ENCODE results near the gene HNRNPK. TPM values are rescaled to one million over a fixed set of nuclear protein-coding genes. Genes with fewer than 3 reads are reported as not detected.

Gene HNRNPK
- total and polyA plus RNA-seq, 8 donors = 90.1 to 245 (median 208) TPM

- FAIRE-seq = no peak
- peak in 3 of 6 donors; percentile 22 to 36 (median 27) for DNase-seq
- ATAC-seq = peak; percentile 58 to 84 (median 80)
Measured at GRCh38 chr9:83986765-83987401, 6.9 kb upstream of the HNRNPK start.

GRCh38 chr9:83986195-83986594, 6.2 kb upstream of the HNRNPK start:
- no peaks in the 10 kb centered on the region for H3K27me3 ChIP-seq
- no peak overlapping the region for H3K4me3 ChIP-seq
- no peaks in the 10 kb centered on the region for H3K36me3 ChIP-seq
- WGBS, 2 donors = 77 to 87% methylated on average over 3 of the region's 3 CpGs
- H3K9me3 ChIP-seq = no peaks in the 10 kb centered on the region
- H3K27ac ChIP-seq = peak overlapping the region in 1 of 4 donors; percentile 28
- TF ChIP-seq CTCF (IDR thresholded peaks at IDR 0.05) = no peak
- intact Hi-C loops (cut with DNase I) = no loop called here
- peaks cover 12 to 15% (median 13%) of the 10 kb centered on the region in 3 donors for H3K4me1 ChIP-seq
- no peak for DNase-seq
- FAIRE-seq = no peak
- ATAC-seq = no peak

More at GRCh38 chr9:83986765-83987401, 6.9 kb upstream of the HNRNPK start:
- intact Hi-C loops (cut with DNase I) = no loop called here
- H3K36me3 ChIP-seq = no peaks in the 10 kb centered on the region
- H3K4me1 ChIP-seq = peaks cover 13 to 18% (median 13%) of the 10 kb centered on the region in 3 donors
- no peaks in the 10 kb centered on the region for H3K9me3 ChIP-seq
- H3K27ac ChIP-seq = peak overlapping the region in 2 of 4 donors; percentile 28 to 57
- H3K4me3 ChIP-seq = no peak overlapping the region
- no peak for TF ChIP-seq CTCF (IDR thresholded peaks at IDR 0.05)
- H3K27me3 ChIP-seq = no peaks in the 10 kb centered on the region
- WGBS, 2 donors = 40 to 44% methylated on average over 11 of the region's 11 CpGs

GRCh38 chr9:83981126-83981871, 1.3 kb upstream of the HNRNPK start:
- peak in 4 of 6 donors; percentile 35 to 63 (median 48) for DNase-seq
- no peak for FAIRE-seq
- Histone ChIP-seq H3K36me3 (peaks cover 0 to 11% (median 3%) of the 10 kb centered on the region in 3 donors), H3K4me3 (peak overlapping the region; percentile 85 to 94 (median 90)), H3K27me3 (no peaks in the 10 kb centered on the region), H3K9me3 (no peaks in the 10 kb centered on the region), H3K4me1 (peaks cover 5 to 21% (median 18%) of the 10 kb centered on the region in 3 donors), H3K27ac (peak overlapping the region; percentile 94 to 99 (median 97))
- 1% methylated on average over 29 of the region's 29 CpGs for WGBS, 2 donors
- no peak for TF ChIP-seq CTCF (IDR thresholded peaks at IDR 0.05)
- intact Hi-C loops (cut with DNase I) = no loop called here
- ATAC-seq = peak; percentile 11 to 41 (median 26)

- no peak for TF ChIP-seq CTCF (IDR thresholded peaks at IDR 0.05)
- H3K4me1 ChIP-seq = peaks cover 3 to 21% (median 18%) of the 10 kb centered on the region in 3 donors
- no peak for FAIRE-seq
- DNase-seq = peak; percentile 99 to 100 (median 99)
- WGBS, 2 donors = 0 to 1% methylated on average over 69 of the region's 69 CpGs
- peak within 1 kb of the TSS; percentile 85 to 94 (median 90) for H3K4me3 ChIP-seq
- H3K9me3 ChIP-seq = no peaks in the 10 kb centered on the region
- H3K36me3 ChIP-seq = peaks cover 0 to 18% (median 10%) of the 10 kb centered on the region in 3 donors
- no peaks in the 10 kb centered on the region for H3K27me3 ChIP-seq
- H3K27ac ChIP-seq = peak within 1 kb of the TSS; percentile 94 to 99 (median 97)
- intact Hi-C loops (cut with DNase I) = no loop called here
- peak; percentile 87 to 92 (median 89) for ATAC-seq
Measured at GRCh38 chr9:83980395-83981125, 545 bp upstream of the HNRNPK start, which contains the start of gene RMI1. TSS of gene RMI1 (plus strand) at chr9:83980805. CDS start at chr9:84000987, 20,182 bp downstream.

Data from pancreas (tissue), 10 donors.